NB4 (cell line): ENCODE measurements around the gene TP73.

Experiments
- POLR2A ChIP-seq: IDR thresholded peaks from 2 replicates; pipeline ENCODE4 v1.6.1; 2011; ENCODE audit warnings: mild to moderate bottlenecking; ENCODE audit not compliant: insufficient read length; ENCODE audit errors: extremely low read depth
- TF ChIP-seq, protein P1 (sequence below): IDR thresholded peaks from one replicate; pipeline ENCODE4 v1.5.1; 2012; ENCODE audit warnings: low read depth, low read length

GRCh38 chr1:3680488-3681230 lies 28.3 kb downstream of the TP73 start:
- TF ChIP-seq, protein P1, sequence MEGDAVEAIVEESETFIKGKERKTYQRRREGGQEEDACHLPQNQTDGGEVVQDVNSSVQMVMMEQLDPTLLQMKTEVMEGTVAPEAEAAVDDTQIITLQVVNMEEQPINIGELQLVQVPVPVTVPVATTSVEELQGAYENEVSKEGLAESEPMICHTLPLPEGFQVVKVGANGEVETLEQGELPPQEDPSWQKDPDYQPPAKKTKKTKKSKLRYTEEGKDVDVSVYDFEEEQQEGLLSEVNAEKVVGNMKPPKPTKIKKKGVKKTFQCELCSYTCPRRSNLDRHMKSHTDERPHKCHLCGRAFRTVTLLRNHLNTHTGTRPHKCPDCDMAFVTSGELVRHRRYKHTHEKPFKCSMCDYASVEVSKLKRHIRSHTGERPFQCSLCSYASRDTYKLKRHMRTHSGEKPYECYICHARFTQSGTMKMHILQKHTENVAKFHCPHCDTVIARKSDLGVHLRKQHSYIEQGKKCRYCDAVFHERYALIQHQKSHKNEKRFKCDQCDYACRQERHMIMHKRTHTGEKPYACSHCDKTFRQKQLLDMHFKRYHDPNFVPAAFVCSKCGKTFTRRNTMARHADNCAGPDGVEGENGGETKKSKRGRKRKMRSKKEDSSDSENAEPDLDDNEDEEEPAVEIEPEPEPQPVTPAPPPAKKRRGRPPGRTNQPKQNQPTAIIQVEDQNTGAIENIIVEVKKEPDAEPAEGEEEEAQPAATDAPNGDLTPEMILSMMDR: no peak
- TF ChIP-seq POLR2A: no peak
